HG03280 (cell line): ENCODE data around the gene IZUMO4.

Source experiments
- ATAC-seq: cut with Tn5 transposase; IDR thresholded peaks from one replicate; pipeline ENCODE4 v1.9.1; 2021; ENCODE audit warnings: mild to moderate bottlenecking, moderate library complexity; ENCODE audit not compliant: unreplicated experiment

Gene IZUMO4

DNA sequence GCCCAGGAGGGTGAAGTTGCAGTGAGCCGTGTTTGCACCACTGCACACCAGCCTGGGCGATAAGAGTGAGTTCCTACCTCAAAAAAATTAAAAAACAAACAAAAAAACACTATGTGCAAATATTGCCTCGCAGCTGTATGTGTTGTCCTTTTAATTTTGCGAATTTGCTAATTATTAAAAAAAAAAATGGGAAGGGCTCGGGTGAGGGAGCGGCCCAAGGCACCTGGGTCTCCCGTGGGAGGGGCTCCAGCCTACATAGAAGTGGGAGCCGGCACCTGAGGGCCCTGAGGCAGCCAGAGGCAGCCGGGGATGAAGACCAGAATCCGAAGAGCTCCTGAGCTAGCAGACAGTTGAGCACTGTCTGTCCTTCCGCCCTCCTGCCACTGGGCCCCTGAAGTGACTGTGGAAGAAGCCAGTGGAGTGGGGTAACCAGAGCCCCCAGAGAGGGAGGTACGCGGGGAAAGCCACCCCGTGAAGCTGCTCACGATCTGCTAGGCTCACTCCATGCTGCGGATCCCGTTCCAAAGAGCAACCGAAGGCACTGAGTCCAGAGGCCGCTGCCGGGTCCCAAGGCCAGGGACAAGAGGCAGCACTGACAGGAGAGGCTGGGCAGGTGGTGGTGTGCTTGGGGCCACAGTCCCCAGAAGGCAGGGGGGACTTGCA is 6.5 kb downstream of the IZUMO4 start:
- ATAC-seq, result no peak

DNA sequence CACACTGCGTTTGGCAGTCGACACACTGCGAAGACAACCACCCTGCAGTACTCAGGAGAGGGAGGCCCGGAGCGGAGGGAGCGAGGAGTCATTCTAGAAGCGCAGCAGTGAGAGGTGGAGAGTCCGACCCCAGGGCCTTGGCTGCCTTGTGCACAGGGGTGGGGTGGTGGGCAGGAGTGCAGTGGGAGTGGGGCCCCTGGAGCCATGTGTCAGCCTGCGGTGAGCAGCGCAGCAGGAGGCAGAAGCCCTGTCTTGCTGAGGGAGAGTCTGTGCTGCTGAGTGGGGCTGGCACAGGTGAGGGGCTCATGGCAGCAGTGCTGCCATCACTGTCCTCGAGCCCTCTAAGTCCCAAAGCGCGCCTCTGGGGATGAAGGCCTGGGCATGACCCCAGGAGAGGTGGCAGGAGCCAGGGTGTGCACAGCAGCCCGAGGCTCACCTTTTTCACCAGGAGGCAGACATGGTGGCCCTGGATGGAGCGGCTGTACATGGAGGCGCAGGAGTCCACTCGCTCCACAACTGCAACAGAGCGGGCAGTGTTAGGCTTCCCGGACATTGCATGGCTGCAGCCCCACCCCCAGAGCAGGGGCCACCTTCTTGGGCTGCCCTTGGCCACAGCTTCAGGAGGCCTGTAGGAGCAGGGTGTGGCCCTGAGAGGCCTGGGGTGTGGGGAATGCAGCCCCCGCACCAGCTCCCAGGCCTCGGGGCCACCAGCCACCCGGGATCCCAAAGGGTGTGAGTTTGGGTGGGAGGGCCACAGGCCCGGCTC is 11.7 kb downstream of the IZUMO4 start:
- no peak for ATAC-seq

DNA sequence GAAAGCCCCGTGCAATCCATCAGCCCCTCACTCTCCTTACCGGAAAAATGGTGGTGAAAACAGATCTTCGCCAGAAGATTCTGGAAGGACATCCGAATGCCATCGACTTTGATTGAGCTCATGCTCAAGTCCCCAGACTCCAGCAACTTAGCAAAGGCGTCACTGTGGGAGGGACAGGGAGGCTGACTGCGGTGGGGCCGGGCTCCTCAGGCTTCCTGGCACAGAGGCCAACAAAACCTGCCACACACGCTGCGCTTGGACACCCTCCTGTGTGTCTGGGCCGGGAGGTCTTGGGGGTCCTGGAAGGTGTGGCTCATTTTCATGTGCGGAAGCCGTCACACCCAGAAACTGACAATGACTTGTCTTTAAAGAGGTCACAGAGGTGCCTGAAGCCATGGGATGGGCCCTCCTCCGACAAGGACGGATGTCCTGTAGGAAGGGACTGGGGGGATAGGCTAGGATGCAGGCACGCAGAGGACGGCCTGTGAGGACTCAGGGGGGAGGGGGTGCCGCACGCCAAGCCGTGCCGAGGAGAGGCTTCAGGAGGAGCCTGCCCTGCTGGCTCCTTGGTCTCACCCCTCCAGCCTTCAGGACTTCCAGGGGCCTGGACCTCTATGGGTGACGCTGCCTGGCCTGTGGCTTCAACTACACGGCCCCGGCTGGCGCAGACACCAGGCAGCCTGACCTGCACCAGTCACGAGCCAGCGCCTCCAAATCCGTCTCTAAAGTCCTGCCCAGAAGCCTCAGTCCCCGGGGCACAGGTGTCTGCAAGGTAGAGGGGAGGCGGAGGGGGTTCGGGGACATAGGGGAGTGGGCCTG is 12.5 kb downstream of the IZUMO4 start:
- no peak for ATAC-seq

DNA sequence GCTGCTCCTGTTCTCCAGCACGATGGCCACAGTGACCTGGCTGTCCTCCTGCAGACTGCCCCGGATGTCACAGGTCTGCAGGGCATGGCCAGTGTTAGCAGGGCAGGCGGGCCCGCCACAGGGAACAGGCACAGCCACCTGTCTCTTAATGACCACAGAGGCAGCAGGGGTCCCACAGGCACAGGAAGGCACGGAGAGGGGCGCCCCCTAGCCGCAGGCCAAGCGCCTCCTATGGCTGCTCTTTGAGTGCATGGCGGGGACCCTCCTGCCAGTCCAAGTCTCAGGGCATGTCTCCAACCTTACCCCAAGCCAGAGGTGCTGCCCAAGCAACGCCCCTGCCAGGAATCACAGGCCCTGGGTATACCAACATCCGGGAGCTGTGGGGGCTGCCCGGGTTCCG is 14.1 kb downstream of the IZUMO4 start:
- no peak for ATAC-seq

DNA sequence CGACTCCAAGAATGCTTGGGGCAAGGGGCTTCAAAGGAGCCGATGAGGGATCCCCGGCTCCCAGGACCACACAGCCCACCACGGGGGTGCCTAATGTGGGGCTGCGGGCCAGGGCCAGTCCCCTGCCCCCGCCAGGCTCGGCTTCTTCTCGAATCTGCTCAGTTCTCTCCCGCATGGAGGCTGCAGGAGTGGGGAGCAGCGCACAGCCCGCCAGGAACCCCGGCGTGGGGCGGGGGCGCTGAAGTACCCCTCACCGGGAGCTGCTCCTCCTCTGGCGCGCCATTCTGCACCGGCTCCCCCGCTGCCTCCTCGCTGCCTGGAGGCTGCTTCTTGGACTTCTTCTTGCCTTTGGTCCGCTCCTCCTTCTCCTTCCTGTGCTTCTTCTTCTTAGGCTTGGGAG is 14.7 kb downstream of the IZUMO4 start:
- ATAC-seq, result no peak

DNA sequence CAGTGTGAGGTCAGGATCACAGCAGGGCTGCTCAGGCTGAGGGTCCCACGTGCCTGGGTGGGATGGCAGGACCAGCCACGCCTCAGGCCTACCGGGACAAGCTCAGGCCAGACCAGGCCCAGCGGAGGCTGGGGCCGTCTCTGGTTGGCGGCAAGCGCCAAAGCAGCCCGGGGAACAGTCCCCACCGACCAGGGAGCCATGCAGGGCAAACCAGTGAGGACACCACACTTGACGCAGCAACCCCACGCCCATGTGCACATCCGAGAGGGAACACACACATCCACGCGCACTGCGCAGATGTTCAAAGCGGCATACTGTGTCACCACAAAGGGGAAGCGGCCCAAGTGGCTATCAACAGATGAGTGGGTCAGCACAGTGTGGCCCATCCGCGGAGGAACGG is 15.2 kb downstream of the IZUMO4 start:
- no peak for ATAC-seq

DNA sequence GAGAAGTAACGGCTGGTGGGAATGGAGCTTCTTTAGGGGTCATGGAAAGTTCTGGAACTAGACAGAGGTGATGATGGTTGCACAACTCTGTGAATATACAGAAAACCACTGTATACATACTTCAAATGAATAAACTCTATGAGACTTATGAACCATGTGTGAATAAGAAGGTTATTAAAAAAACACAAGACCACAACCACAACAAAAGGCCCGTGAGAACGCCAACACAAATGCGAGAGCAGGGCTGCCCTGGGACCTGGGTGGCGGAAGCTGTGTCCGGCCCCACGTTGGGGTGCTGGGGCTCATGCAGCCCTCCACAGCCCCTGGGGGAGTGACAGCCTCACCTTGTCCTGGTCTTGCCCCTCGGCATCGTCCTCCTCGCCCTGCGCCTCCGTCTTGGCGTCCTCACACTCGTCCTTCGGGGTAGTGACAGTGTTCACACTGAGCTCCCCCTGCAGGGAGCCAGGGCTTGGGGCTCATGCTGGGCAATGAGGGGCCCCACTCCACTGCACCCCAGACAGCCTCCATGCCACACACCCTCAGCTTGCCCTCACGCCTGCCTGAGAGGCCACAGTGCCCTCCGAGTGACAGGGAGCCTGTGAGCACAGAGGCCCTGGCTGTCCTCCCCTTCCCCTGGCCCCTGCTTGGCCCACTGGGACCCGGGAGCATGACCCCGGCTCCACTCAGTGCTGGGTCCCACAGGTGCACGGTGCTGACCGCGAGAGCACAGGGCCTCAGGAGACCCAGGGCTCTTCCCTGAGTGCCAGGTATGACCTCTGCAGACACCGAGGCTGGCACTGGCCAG is 16.0 kb downstream of the IZUMO4 start:
- no peak for ATAC-seq

DNA sequence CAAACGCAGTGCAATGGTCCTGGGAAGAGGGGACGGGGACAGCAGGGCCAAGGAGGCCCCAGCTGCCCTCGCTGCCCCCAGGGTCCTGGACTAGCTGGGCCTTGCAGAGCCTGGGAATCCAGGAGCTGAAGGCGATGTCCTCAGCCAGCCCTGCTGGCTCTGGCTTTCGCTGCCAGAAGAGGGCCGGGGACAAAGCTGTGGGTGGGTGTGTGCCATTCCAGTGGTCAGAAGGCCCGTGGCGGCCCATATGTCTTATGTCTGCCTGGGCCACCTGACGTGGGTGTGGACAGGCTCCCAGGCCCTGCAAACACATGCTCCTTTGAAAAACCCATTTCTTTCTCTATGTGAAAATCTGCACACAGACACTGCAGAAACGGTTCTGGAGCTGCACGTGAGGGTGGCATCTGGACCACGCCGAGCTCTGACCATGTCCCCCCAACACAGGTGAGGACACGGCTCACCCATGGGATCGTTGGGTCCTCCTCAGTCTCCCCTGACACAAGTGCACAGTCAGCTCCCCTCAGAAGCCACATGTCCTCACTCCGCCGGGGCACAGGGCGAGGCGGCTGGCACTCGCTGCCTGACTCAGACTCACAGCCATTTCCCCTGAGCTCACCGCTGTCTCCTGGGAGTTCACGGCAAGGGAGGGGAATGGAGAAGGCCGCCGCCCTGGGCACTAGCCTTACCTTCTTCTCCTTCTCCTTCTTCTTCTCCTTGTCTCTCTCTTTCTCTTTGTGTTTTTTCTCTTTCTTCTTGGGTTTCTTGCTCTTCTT is 16.9 kb downstream of the IZUMO4 start:
- no peak for ATAC-seq

DNA sequence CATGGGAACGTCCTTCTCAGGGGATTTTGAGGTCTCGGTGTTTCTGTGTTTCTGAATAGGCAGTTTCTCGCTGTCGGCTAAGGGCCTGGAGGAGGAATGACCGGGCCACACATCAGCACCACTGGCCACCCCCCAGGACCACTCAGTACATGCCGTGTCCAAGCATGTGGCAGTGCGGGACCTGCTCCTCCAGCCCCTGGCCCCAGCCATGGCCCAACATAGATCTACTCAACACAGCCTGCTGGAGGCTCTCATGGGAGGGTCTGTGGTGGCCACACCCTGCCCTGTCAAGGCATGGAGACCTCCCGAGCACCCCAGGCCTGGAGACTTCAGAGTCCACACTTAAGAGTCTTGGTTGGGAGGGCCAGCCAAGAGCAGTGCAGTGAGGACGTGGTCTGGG is 17.5 kb downstream of the IZUMO4 start:
- no peak for ATAC-seq

DNA sequence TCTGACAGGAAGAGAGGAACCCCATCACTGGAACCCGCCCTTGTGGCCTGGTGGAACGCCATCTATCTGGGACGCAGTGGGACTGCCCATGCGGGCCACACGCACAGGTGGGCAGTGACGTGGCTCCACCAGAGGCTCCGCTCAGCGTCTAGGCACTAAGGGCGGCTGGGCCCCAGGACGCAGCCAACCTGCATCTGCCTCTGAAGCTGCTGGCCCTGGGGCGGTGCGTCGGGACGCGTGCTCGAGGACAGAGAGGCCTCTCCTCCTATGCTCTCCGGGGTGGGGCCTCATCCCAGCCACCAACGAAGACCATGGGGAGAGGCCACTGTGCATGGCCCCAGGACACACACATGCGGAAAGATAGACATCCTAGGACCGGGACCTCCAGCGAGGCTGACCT is 18.1 kb downstream of the IZUMO4 start:
- no peak for ATAC-seq

DNA sequence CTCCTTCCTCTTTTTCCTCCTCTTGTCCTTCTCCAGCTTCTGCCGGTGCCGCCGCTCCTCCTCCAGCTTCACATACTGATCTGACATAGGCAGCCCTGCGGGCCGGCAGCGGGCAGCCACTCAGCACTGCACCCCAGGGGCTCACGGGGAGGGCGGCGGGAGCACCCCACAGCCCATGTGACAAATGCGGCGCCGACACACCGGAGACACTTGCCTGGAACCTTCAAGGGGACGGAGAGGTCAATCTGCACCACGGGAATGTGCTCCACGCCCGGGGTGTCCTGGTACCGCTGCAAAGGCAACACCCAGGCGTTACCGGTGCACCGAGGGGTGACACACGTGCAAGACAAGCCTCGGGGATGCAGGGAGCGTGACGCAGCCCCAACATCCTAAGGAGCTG is 18.6 kb downstream of the IZUMO4 start:
- no peak for ATAC-seq

DNA sequence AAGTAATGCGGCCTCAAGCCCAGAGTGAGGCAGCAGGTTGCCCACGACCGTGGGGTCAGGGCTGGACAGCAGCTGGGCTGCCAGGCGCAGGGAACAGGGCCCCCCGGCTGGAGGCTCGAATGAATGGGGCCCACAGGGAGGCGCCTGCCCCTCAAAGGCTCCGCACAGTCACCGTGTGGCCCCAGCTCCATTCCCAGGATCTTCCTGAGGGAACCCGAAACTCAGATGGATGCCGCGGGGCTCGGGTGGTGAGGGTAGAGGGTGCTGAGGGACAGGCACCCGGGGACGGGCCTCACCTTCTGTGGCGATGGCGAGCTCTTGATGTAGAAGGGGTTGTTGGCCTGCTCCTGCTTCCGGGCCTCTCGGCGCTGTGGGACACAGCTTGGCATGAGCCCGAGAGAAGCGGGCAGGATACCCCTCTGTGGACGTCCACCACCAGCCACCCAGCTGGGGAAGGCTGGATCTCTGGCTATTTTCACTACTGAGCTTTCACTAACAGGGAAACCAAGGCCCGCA is 19.3 kb downstream of the IZUMO4 start:
- no peak for ATAC-seq

DNA sequence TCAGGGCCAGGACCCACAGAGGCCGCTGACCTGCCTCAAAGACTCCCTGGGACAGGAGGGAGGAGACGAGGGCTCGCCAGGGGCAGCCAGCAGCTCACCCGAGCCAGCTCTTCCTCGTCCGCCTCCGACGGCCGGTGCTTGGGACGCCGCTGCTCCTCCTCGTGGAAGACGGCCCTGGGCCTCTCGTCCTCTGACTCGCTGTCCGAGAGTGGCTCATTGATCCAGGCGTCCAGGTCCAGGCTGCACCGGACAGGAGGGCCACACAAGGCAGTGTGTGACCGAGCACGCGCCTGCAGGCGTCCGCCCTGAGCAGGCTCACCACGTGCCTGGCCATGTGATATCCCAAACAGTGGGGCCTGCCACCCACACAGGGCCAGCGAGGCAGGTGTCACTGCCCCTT is 19.8 kb downstream of the IZUMO4 start:
- no peak for ATAC-seq

DNA sequence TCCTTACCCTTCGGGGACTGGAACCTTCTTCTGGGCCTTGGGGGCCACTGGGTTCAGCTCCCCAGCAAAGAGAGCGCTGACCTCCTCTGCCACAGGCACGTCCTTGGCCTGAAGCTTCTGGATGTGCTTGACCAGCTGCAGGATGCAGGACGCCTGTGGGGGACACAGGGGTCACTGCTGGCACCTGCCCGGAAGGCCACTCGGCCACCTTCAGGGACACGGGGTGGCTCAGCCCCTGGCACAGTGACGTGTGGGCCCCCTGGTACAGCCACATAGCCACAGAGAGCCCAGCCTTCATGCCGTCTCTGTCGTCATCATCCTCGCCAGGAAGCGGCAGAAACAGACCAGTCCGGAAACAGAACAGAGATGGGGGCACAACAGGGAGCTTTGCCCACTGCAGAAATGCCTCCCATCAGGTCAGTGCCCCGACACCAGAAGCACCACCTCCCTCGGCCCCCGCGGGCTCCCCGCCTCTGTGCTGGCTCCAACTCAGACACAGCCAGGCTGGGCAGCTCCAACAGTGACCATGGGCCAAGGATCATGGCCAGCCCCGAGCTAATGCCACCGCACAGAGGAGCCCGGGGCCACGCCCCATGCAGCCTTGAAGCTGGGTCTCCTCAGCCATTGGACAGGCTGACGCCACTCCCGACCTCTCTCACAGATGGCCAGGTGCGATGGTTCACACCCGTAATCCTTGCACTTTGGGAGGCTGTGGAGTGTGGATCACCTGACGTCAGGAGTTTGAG is 20.7 kb downstream of the IZUMO4 start:
- ATAC-seq, result no peak

DNA sequence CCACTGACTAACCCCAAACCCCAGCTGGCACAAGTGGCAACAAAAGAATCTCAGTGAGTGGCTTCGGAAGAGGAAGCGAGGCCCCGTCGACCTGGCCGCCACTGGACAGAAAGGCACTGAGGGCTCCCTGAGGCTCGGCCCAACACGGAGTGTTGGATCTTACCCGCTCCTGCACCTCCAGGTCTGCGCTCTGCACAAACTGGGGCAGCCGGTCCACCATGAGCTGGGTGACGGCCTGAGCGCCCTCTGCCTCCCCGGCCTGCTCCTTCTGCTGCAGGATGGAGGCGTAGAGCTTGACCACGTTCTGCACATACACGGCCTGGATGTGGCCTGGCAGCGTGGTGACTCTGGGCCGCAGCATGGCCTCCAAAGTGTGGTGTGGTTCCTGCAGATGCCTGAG is 21.7 kb downstream of the IZUMO4 start:
- ATAC-seq, result no peak

DNA sequence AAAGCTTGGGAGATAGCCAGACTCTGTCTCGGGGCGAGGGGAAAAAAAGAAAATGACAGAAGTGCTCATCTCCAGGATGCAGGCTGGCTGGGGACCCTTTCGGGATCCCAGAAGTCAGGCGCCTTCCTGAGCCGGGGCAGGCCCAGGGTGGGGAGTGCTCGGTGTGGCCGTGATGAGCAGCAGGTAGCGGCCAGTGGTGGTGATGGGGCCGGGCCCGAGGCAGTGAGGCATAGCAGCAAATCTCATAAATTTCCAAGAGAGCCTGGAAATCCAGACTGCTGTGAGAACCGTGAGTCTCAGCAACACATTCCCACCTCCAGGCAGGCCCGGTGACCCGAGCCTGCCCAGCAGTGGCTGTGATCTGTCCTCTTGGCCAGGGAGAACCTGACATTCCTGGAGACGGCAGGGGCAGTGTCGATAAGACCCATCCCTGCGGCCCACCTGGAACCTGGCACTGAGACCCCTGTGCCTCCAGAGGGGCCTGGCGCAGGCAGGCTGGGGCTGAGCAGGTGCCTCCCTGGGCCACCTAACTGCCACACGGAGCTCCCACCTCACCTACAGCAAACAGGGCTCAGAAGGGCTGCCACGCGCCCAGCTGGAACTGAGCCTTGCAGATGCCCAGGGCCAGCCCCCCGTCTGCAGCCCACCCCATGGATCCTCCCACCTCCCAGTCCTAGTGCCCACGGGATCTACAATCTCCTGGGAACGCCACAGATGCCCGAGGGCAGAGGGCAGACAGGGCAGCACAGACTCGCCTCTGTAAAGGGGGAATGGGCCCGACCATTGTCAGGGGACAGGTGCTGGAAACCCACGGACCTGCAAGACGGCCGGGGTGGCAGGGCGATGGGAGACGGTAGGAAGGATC is 23.4 kb downstream of the IZUMO4 start:
- no peak for ATAC-seq

DNA sequence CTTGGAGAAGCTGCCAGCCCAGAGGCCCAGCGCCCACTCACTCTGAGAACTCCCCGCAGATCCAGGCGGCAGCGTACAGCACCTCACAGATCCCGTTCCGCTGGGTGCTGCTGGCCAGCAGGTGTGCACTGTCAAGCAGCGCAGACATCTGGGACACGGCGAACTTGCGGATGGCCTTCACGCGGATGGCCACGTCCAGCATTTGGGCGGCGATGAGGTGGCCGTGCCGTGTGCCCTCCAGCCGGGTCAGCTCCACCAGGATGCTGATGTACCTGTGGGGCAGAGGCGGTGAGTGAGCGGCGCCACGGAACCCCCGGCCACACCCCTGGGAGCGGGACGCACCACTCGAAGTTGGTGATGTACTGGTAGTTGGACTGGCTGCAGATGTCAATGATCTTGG is 24.1 kb downstream of the IZUMO4 start:
- ATAC-seq, result no peak

DNA sequence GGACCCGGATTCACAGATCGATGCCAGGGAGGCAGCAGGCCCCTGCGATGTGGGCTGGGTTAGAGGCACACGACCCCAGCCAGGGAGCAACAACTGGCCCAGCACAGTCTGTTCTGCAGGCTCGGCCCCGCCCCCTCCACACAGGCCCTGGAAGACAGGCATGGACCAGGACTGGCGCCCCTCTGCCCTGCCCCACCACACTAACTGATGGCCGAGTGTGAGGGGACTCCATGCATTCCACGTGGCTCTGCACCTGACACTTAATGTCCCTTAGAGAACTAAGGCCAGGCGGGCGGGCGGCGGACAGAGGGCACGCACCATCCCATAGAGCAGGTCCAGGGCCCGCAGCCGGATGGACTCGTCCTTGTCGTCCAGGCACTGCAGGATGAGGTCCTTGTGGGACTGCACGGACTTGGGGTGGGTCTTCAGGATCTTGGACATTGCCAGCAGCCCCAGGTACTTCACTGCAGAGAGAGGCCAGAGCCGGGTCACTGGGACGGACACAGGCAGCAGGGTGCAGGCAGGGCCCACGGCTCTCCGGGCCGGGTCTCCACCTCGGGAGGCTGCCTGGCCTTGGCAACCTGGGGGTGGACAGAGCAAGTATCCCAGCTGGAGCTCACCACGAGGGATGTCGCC is 24.8 kb downstream of the IZUMO4 start:
- no peak for ATAC-seq
